ENCODE data around the gene TAL2.
A peak's percentile ranks its signal among the peaks of the same experiment; 100 is the strongest.
"Not testable (repeated sequence)": the region's sequence is repeated elsewhere in the genome, so short reads cannot be mapped to it uniquely, and the experiment has no call there.

Gene TAL2

GRCh38 chr9:105673850-105674387 is 11.7 kb downstream of the TAL2 start:
- DNase-seq (ENCODE audit: low read depth in 2 of 2): no peak

- DNase-seq (ENCODE audit: low read depth in 2 of 2): no peak
Measured at GRCh38 chr9:105676351-105676923, 14.2 kb downstream of the TAL2 start.

- no peak for DNase-seq (ENCODE audit: low read depth in 2 of 2)
Measured at GRCh38 chr9:105678163-105678562, 15.9 kb downstream of the TAL2 start.

GRCh38 chr9:105678781-105679180 is 16.5 kb downstream of the TAL2 start:
- no peak for DNase-seq (ENCODE audit: low read depth in 2 of 2)

- no peak for DNase-seq (ENCODE audit: low read depth in 2 of 2)
Measured at GRCh38 chr9:105679257-105680022, 17.2 kb downstream of the TAL2 start.

- DNase-seq (ENCODE audit: low read depth in 2 of 2): no peak
Measured at GRCh38 chr9:105681313-105681712, 19.1 kb downstream of the TAL2 start.

GRCh38 chr9:105681724-105682123 is 19.5 kb downstream of the TAL2 start:
- DNase-seq (ENCODE audit: low read depth in 2 of 2): no peak

- no peak for DNase-seq (ENCODE audit: low read depth in 2 of 2)
Measured at GRCh38 chr9:105683688-105684275, 21.5 kb downstream of the TAL2 start.

- no peak for DNase-seq (ENCODE audit: low read depth in 2 of 2)
Measured at GRCh38 chr9:105686936-105687335, 24.7 kb downstream of the TAL2 start.

- DNase-seq (ENCODE audit: low read depth in 2 of 2): no peak
Measured at GRCh38 chr9:105690742-105691141, 28.5 kb downstream of the TAL2 start.

- DNase-seq (ENCODE audit: low read depth in 2 of 2): no peak
Measured at GRCh38 chr9:105693435-105694189, 31.4 kb downstream of the TAL2 start.

GRCh38 chr9:105694190-105694847 is 32.1 kb downstream of the TAL2 start, which contains the start of gene TMEM38B:
Gene TMEM38B, plus strand, starts transcription at chr9:105694541. Its CDS starts 120 bp downstream, at chr9:105694661.
- peak; percentile 38 to 58 for DNase-seq (ENCODE audit: low read depth in 2 of 2)

GRCh38 chr9:105694848-105695581 is 32.8 kb downstream of the TAL2 start:
- DNase-seq (ENCODE audit: low read depth in 2 of 2): peak; percentile 17 to 36

GRCh38 chr9:105696219-105696793 is 34.0 kb downstream of the TAL2 start:
- DNase-seq (ENCODE audit: low read depth in 2 of 2): no peak

GRCh38 chr9:105697871-105698270 is 35.6 kb downstream of the TAL2 start:
- no peak for DNase-seq (ENCODE audit: low read depth in 2 of 2)

- DNase-seq (ENCODE audit: low read depth in 2 of 2): no peak
Measured at GRCh38 chr9:105698348-105698870, 36.2 kb downstream of the TAL2 start.

GRCh38 chr9:105700668-105701067 is 38.4 kb downstream of the TAL2 start:
- DNase-seq (ENCODE audit: low read depth in 2 of 2): no peak

- no peak for DNase-seq (ENCODE audit: low read depth in 2 of 2)
Measured at GRCh38 chr9:105701145-105701544, 38.9 kb downstream of the TAL2 start.

GRCh38 chr9:105702207-105702606 is 40.0 kb downstream of the TAL2 start:
- no peak for DNase-seq (ENCODE audit: low read depth in 2 of 2)

- not testable (repeated sequence) for DNase-seq (ENCODE audit: low read depth in 2 of 2)
Measured at GRCh38 chr9:105703638-105704037, 41.4 kb downstream of the TAL2 start.
